HCT116 (cell line): ENCODE measurements around the gene ETS1. TPM values are rescaled to one million over a fixed set of nuclear protein-coding genes. Genes with fewer than 3 reads are reported as not detected.

Experiments used
- ATAC-seq: fragments of 200-7000 bp; cut with Tn5 transposase; 2 replicates; pipeline ENCODE4 v1.9.1; 2020; ENCODE audit warnings: mild to moderate bottlenecking, moderate library complexity
- BruUV-seq: library from RNA; stranded (reverse); fragments of 400-500 nt; replicated peaks from 2 replicates; lab custom pipeline; 2021; lab: Mats Ljungman, UMichigan
- CTCF ChIA-PET: fragments of 300-600 bp; sonication (Branson Sonifier 250); formaldehyde crosslinking; loops from one replicate; lab custom pipeline; 2021; ENCODE audit warnings: antibody characterized with exemption; lab: Charles Lee
- POLR2A ChIA-PET: fragments of 300-600, 350-600 bp; sonication (Branson Sonifier 250); formaldehyde crosslinking; loops from one replicate; lab custom pipeline; 2021; ENCODE audit warnings: antibody characterized with exemption; lab: Charles Lee
- RAD21 ChIA-PET, 2 experiments: fragments of 300-600 bp; sonication (Branson Sonifier 250); formaldehyde crosslinking; loops; one replicate each; lab custom pipeline; 2023; ENCODE audit warnings: low total read pairs in 2 of 2; ENCODE audit not compliant: uncharacterized antibody in 2 of 2, unreplicated experiment in 2 of 2, low non-redundant PET in 1 of 2; lab: Charles Lee
- DNase-seq: peaks from one replicate; pipeline ENCODE4 v3.0.0-alpha.2; 2010; ENCODE audit warnings: low read depth, low spot score
- H2AFZ ChIP-seq: fragments of 200-600 bp; shearing (Covaris generic), sonication (generic); 2 replicates; pipeline ENCODE4 v1.6.1; 2017; ENCODE audit warnings: low read depth, mixed run types, mixed read lengths, antibody characterized with exemption, low read length; ENCODE audit not compliant: poor library complexity, severe bottlenecking
- H3K27ac ChIP-seq: 2 replicates; pipeline ENCODE4 v1.5.1; 2012; ENCODE audit warnings: low read depth, low read length
- H3K27me3 ChIP-seq: fragments of 200-600 bp; sonication (generic); 2 replicates; pipeline ENCODE4 v1.6.1; 2016; ENCODE audit warnings: mixed run types, low read length, mixed read lengths; ENCODE audit not compliant: insufficient read depth
- H3K36me3 ChIP-seq, 2 experiments: fragments of 200-500 bp in 1 of 2; fragments of 200-600 bp in 1 of 2; sonication (Bioruptor generic) in 1 of 2; sonication (generic) in 1 of 2; 2 replicates each; pipeline versions ENCODE4 v1.5.1 to v1.6.1; 2014 to 2016; ENCODE audit warnings: low read length in 2 of 2, inconsistent platforms in 1 of 2, mixed read lengths in 1 of 2, mixed run types in 1 of 2; ENCODE audit not compliant: insufficient read depth in 2 of 2, control insufficient read depth in 1 of 2
- H3K4me1 ChIP-seq, 2 experiments: fragments of 200-600 bp in 1 of 2; sonication (generic) in 1 of 2; 2 replicates each; pipeline versions ENCODE4 v1.5.1 to v1.6.1; 2012 to 2017; ENCODE audit warnings: low read length in 2 of 2, inconsistent platforms in 1 of 2, mild to moderate bottlenecking in 1 of 2, mixed read lengths in 1 of 2, mixed run types in 1 of 2, moderate library complexity in 1 of 2; ENCODE audit not compliant: insufficient read depth in 2 of 2, control insufficient read depth in 1 of 2
- H3K4me2 ChIP-seq: fragments of 200-600 bp; sonication (generic); 2 replicates; pipeline ENCODE4 v1.6.1; 2017; ENCODE audit warnings: mixed run types, low read length, mixed read lengths
- H3K4me3 ChIP-seq, 2 experiments: fragments of 200-600 bp in 1 of 2; sonication (generic) in 1 of 2; replicated peaks in 1 of 2; 2 replicates each; pipeline ENCODE4 v1.5.1; 2011 to 2016; ENCODE audit warnings: low read length in 2 of 2, control low read depth in 1 of 2, low read depth in 1 of 2, mild to moderate bottlenecking in 1 of 2, mixed read lengths in 1 of 2, mixed run types in 1 of 2
- H3K79me2 ChIP-seq: fragments of 200-600 bp; sonication (generic); 2 replicates; pipeline ENCODE4 v1.6.1; 2017; ENCODE audit warnings: mild to moderate bottlenecking, mixed run types, low read length, moderate library complexity, mixed read lengths; ENCODE audit not compliant: insufficient read depth
- H3K9ac ChIP-seq: fragments of 200-600 bp; sonication (generic); 2 replicates; pipeline ENCODE4 v1.6.1; 2016; ENCODE audit warnings: low read length, mixed read lengths
- H3K9me2 ChIP-seq: fragments of 200-600 bp; sonication (generic), shearing (Covaris generic); 2 replicates; pipeline ENCODE4 v1.6.1; 2017; ENCODE audit warnings: mixed run types, mild to moderate bottlenecking, moderate library complexity; ENCODE audit not compliant: insufficient read depth
- H3K9me3 ChIP-seq, 2 experiments: fragments of 200-500 bp in 1 of 2; fragments of 200-600 bp in 1 of 2; sonication (Bioruptor generic) in 1 of 2; sonication (generic) in 1 of 2; 2 replicates each; pipeline ENCODE4 v1.6.1; 2014 to 2017; ENCODE audit warnings: low read length in 2 of 2, mixed read lengths in 2 of 2, inconsistent platforms in 1 of 2, low read depth in 1 of 2, mild to moderate bottlenecking in 1 of 2, mixed run types in 1 of 2, moderate library complexity in 1 of 2; ENCODE audit not compliant: control insufficient read depth in 1 of 2, insufficient read depth in 1 of 2
- H4K20me1 ChIP-seq: fragments of 200-600 bp; sonication (generic), shearing (Covaris generic); 2 replicates; pipeline ENCODE4 v1.6.1; 2017; ENCODE audit warnings: mixed run types, mild to moderate bottlenecking, moderate library complexity; ENCODE audit not compliant: insufficient read depth
- CEBPB ChIP-seq: IDR thresholded peaks from 2 replicates; pipeline ENCODE4 v1.6.1; 2012; ENCODE audit warnings: low read depth
- EGR1 ChIP-seq: IDR thresholded peaks from 2 replicates; pipeline ENCODE4 v1.6.1; 2012; ENCODE audit warnings: low read depth
- EZH2 ChIP-seq: fragments of 200-600 bp; sonication (generic); IDR thresholded peaks from 2 replicates; pipeline ENCODE4 v1.6.1; 2017; ENCODE audit warnings: antibody characterized with exemption, mixed run types
- FOSL1 ChIP-seq: IDR thresholded peaks from 2 replicates; pipeline ENCODE4 v1.6.1; 2012; ENCODE audit warnings: low read depth
- JUND ChIP-seq: IDR thresholded peaks from 2 replicates; pipeline ENCODE4 v1.6.1; 2012
- MAX ChIP-seq: IDR thresholded peaks from 2 replicates; pipeline ENCODE4 v1.6.1; 2012
- RAD21 ChIP-seq: IDR thresholded peaks from 2 replicates; pipeline ENCODE4 v1.6.1; 2012; ENCODE audit warnings: low read depth, mild to moderate bottlenecking
- REST ChIP-seq: IDR thresholded peaks from 2 replicates; pipeline ENCODE4 v1.6.1; 2012; ENCODE audit warnings: low read depth
- SRF ChIP-seq: IDR thresholded peaks from 2 replicates; pipeline ENCODE4 v1.6.1; 2012; ENCODE audit warnings: low read depth
- TCF7L2 ChIP-seq: IDR thresholded peaks from 2 replicates; pipeline ENCODE4 v1.7.0; 2011; ENCODE audit warnings: borderline replicate concordance, inconsistent platforms; ENCODE audit not compliant: insufficient read depth, insufficient read length; ENCODE audit errors: extremely low read depth
- YY1 ChIP-seq: IDR thresholded peaks from 2 replicates; pipeline ENCODE4 v1.6.1; 2011; ENCODE audit warnings: low read length, low read depth, moderate library complexity, mild to moderate bottlenecking; ENCODE audit not compliant: insufficient replicate concordance; ENCODE audit errors: extremely low read depth
- ZBTB33 ChIP-seq: IDR thresholded peaks from 2 replicates; pipeline ENCODE4 v1.6.1; 2011; ENCODE audit warnings: mild to moderate bottlenecking, low read length, moderate library complexity; ENCODE audit not compliant: insufficient replicate concordance; ENCODE audit errors: extremely low read depth
- ZNF274 ChIP-seq: fragments of 200-500 bp; sonication (Bioruptor generic); IDR thresholded peaks from 2 replicates; pipeline ENCODE4 v1.6.1; 2014; ENCODE audit warnings: mild to moderate bottlenecking, low read depth, low read length, inconsistent platforms
- intact Hi-C: fragments of 100-400 bp; cut with micrococcal nuclease; formaldehyde crosslinking; loops from 2 replicates; pipeline ENCODE4 v1.10.0; 2022
- total RNA-seq: library from RNA; stranded (reverse); gene quantifications from one replicate; pipeline ENCODE4 v1.2.1, GENCODE V29; 2021; ENCODE audit not compliant: unreplicated experiment

The ETS1 gene
- total RNA-seq, 1 experiment from 2014 or later: 9.2 TPM

- ChIA-PET RAD21 (no interaction called here), POLR2A (no interaction called here), CTCF (no interaction called here)
- intact Hi-C loops: no loop called here
- no peaks in the 10 kb centered on the region for H3K9me2 ChIP-seq
- peaks cover 9% of the 10 kb centered on the region for H3K27me3 ChIP-seq
- no peak overlapping the region for H2AFZ ChIP-seq
- no peaks in the 10 kb centered on the region for H3K9me3 ChIP-seq
- H3K4me2 ChIP-seq: no peak overlapping the region
- H4K20me1 ChIP-seq: no peaks in the 10 kb centered on the region
- no peaks in the 10 kb centered on the region for H3K79me2 ChIP-seq
- TF ChIP-seq ZNF274: no peak
- no peak for TF ChIP-seq SRF
- no peak for TF ChIP-seq EGR1
- TF ChIP-seq FOSL1: no peak
- no peak for TF ChIP-seq YY1
- no peaks in the 10 kb centered on the region for H3K4me1 ChIP-seq
- no peak overlapping the region for H3K4me3 ChIP-seq
- H3K36me3 ChIP-seq: no peaks in the 10 kb centered on the region
- DNase-seq (no peak), ATAC-seq (no peak)
- no TSS peak for BruUV-seq
- H3K9ac ChIP-seq: no peak overlapping the region
- no peak overlapping the region for H3K27ac ChIP-seq
Observed at GRCh38 chr11:128415539-128415938, 171.8 kb downstream of the ETS1 start.

GRCh38 chr11:128412847-128413791 lies 174.2 kb downstream of the ETS1 start:
- H3K4me1 ChIP-seq: no peaks in the 10 kb centered on the region
- no peak overlapping the region for H2AFZ ChIP-seq
- H3K9me2 ChIP-seq: no peaks in the 10 kb centered on the region
- RAD21 ChIA-PET: no interaction called here
- H3K79me2 ChIP-seq: no peaks in the 10 kb centered on the region
- POLR2A ChIA-PET: no interaction called here
- intact Hi-C loops: no loop called here
- no peaks in the 10 kb centered on the region for H3K9me3 ChIP-seq
- CTCF ChIA-PET: no interaction called here
- peaks cover 30% of the 10 kb centered on the region for H3K27me3 ChIP-seq
- H4K20me1 ChIP-seq: no peaks in the 10 kb centered on the region
- H3K4me2 ChIP-seq: no peak overlapping the region
- BruUV-seq: no TSS peak
- H3K27ac ChIP-seq: no peak overlapping the region
- H3K4me3 ChIP-seq: no peak overlapping the region
- no peak overlapping the region for H3K9ac ChIP-seq
- H3K36me3 ChIP-seq: no peaks in the 10 kb centered on the region
- ATAC-seq: no peak
- no peak for DNase-seq
- TF ChIP-seq ZBTB33 (no peak), EZH2 (no peak), CEBPB (no peak), TCF7L2 (no peak), YY1 (no peak), RAD21 (no peak), REST (no peak), EGR1 (no peak), JUND (no peak), MAX (no peak), SRF (no peak)
